HG03025 (cell line): ENCODE results near the gene BTBD8.

ENCODE experiments used
- ATAC-seq: cut with Tn5 transposase; IDR thresholded peaks from one replicate; pipeline ENCODE4 v1.9.1; 2021; ENCODE audit warnings: mild to moderate bottlenecking, moderate library complexity; ENCODE audit not compliant: unreplicated experiment, low FRiP score

BTBD8 gene

DNA sequence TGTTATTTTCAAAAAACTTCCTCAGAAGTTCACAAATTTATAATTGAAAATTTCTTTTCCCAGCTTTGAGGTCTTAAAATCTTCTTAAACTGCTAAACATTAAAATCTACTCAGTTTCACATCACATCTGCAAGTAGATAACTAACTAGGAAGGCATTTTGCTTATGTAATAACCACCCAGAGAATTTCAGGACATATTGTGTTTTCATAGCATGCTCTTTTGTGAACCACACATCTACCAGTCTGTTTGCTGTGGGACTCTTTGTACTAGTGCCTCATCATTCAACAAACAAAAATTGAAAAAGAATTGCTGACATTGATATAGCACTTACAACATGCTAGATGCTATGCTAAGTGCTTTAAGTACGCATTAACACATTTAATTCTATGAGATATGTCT lies 105.9 kb downstream of the BTBD8 start:
- no peak for ATAC-seq

DNA sequence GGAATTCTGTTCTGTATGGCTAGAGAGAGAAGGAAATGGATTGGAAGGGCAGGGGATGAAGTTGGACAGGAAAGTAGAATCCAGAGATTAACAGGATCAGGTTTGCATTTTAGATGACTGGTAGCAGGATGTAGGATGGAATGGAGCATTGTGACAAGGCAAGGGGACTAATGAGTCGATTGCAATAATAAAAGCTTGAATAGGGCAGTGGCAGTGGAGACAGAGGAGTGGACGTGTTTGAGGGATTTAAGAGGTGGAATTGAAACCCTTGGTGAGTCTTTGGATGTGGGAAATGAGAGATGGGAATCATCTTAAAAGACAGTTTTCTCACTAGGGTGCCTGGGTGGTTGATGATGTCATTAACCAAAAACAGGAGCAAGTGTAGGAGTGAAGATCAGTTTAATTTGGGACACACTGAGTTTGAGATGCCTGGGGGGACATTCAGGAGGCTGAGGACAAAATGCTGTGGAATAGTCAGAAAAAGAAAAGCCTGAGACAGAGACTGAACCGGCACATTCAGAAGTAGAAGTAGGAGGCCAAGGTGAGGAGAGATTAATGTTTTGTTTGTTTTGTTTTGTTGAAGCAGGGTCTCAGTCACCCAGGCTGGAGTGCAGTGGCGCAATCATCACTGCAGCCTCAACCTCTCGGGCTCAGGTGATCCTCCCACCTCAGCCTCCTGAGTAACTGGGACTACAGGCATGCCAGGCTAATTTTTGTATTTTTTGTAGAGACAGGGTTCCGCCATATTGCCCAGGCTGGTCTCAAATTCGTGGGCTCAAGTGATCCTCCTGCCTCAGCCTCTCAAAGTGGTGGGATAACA lies 108.5 kb downstream of the BTBD8 start:
- no peak for ATAC-seq

- ATAC-seq: no peak
Observed at GRCh38 chr1:92191726-92192125, 111.6 kb downstream of the BTBD8 start.

GRCh38 chr1:92192246-92192645 lies 112.1 kb downstream of the BTBD8 start:
- no peak for ATAC-seq

DNA sequence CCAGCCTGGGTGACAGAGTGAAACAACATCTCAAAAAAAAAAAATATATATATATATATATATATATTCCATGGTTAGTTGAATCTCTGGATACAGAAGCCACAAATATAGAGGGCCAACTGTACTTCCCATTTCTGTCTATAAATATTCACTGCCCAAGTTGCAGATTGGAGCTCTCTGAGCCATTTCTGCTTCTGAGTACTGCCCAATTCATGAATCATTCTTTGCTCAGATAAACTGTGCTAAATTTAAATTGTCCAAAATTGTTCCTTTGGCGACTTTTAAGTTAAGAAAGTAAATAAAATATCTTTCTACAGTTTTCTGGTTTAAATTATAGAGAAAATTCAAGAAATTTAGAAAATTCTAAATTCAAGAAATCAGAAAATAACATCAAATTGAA lies 114.4 kb downstream of the BTBD8 start:
- no peak for ATAC-seq

DNA sequence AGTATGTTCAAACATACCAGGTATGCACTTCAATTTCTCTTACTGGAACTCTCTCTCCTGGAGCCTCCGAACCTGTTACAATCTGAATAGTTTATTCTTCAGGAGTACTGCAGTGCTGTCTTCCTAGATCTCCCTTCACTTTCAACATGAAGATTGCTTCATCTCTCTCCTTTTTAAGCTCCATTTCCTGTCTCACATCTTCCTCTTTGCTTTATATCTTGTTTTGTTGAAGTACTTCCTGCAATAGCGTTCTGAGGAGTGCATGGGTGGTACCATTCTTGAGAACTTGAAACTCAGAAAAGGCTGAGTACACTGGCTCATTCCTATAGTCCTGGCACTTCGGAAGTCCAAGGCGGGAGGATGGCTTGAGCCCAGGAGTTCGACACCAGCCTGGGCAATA lies 121.8 kb downstream of the BTBD8 start:
- ATAC-seq: no peak

DNA sequence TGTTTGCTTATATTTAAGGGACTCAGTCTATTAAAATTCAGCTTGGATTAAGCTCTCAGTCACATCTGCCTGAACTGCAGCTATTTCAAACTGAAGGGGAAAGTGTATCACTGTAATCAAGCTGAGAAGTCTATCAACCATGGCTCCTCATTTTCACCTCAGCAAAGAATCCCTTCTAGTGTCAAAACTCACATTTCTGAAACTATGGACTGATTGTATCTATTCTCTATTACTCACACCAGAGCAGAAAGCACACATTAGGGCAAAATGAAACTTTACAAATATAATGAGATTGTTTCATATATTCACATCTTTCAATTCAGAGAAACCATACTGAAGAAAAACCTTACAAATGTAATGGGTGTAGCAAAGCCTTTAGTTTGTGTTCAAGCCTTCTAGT lies 123.0 kb downstream of the BTBD8 start:
- ATAC-seq: no peak

- no peak for ATAC-seq
Observed at GRCh38 chr1:92210701-92211100, 130.6 kb downstream of the BTBD8 start.

GRCh38 chr1:92211166-92211565 lies 131.0 kb downstream of the BTBD8 start:
- ATAC-seq: no peak

GRCh38 chr1:92217721-92218120 lies 137.6 kb downstream of the BTBD8 start, which contains the start of gene C1orf146:
TSS of gene C1orf146 (plus strand) at chr1:92217915. CDS start at chr1:92231421, 13,506 bp downstream.
- no peak for ATAC-seq

GRCh38 chr1:92218559-92218958 lies 138.4 kb downstream of the BTBD8 start:
- no peak for ATAC-seq

DNA sequence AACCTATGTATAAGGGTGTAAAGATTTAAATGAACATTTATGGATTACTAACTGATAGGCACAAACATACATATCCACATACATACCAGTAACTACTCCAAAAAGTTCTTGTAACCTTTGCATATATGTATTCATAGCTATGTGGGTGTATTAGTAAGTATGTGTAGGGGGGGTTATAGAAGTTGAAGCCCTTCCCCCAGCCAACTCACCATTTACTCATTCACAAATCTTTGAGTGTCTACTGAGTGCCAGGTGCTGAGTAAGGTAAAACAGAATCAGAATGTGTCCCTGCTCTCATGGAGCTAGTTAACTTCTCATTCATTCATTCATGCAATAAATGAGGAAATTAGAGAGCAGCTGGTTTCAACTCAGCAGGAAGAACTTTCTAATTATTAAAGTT lies 138.9 kb downstream of the BTBD8 start:
- no peak for ATAC-seq

- no peak for ATAC-seq
Observed at GRCh38 chr1:92228401-92228800, 148.3 kb downstream of the BTBD8 start.

- ATAC-seq: no peak
Observed at GRCh38 chr1:92230736-92231135, 150.6 kb downstream of the BTBD8 start.
